SK-N-SH (cell line): ENCODE results near the gene ZNF646. TPM values are rescaled to one million over a fixed set of nuclear protein-coding genes. Genes with fewer than 3 reads are reported as not detected.

Experiments
- CTCF ChIA-PET: fragments of 300-600, 350-600 bp; formaldehyde crosslinking; extraction: SDS; loops from one replicate; lab custom pipeline; 2021; lab: Yijun Ruan, JAX
- POLR2A ChIA-PET: fragments of 350-600 bp; sonication (Branson Sonifier 250); formaldehyde crosslinking; extraction: SDS; loops from one replicate; lab custom pipeline; 2020; ENCODE audit warnings: antibody characterized with exemption, inconsistent platforms; lab: Yijun Ruan, JAX
- DNase-seq: peaks from one replicate; pipeline ENCODE4 v3.0.0; 2012
- H2AFZ ChIP-seq: fragments of 200-600 bp; sonication (generic); 2 replicates; pipeline ENCODE4 v1.8.1; 2016; ENCODE audit warnings: antibody characterized with exemption, mild to moderate bottlenecking, low read depth
- H3F3A ChIP-seq: fragments of 200-600 bp; sonication (generic); replicated peaks from 2 replicates; pipeline ENCODE3; 2016; ENCODE audit warnings: antibody characterized with exemption, mild to moderate bottlenecking; ENCODE audit not compliant: insufficient read depth
- H3K27ac ChIP-seq, 2 experiments: fragments of 200-500 bp in 1 of 2; fragments of 200-600 bp in 1 of 2; sonication (Bioruptor generic) in 1 of 2; sonication (generic), shearing (Covaris generic) in 1 of 2; 2 replicates each; pipeline versions ENCODE4 v1.5.1 to v1.6.1; 2014 to 2016; ENCODE audit warnings: low read depth in 2 of 2, inconsistent platforms in 1 of 2, low read length in 1 of 2, mild to moderate bottlenecking in 1 of 2, mixed read lengths in 1 of 2
- H3K27me3 ChIP-seq: fragments of 200-600 bp; sonication (generic), shearing (Covaris generic); 2 replicates; pipeline ENCODE4 v1.6.1; 2016; ENCODE audit warnings: mixed run types; ENCODE audit not compliant: insufficient read depth
- H3K36me3 ChIP-seq, 2 experiments: fragments of 200-500 bp in 1 of 2; fragments of 200-600 bp in 1 of 2; sonication (Bioruptor generic) in 1 of 2; sonication (generic) in 1 of 2; replicated peaks in 1 of 2; 2 replicates each; pipeline versions ENCODE3 to v1.5.1; 2014 to 2016; ENCODE audit warnings: low read length in 1 of 2, mild to moderate bottlenecking in 1 of 2; ENCODE audit not compliant: insufficient read depth in 2 of 2, control insufficient read depth in 1 of 2
- H3K4me1 ChIP-seq, 2 experiments: fragments of 200-500 bp in 1 of 2; fragments of 200-600 bp in 1 of 2; sonication (Bioruptor generic) in 1 of 2; sonication (generic), shearing (Covaris generic) in 1 of 2; 2 replicates each; pipeline versions ENCODE4 v1.5.1 to v1.6.1; 2014 to 2016; ENCODE audit warnings: low read depth in 1 of 2, low read length in 1 of 2, mixed run types in 1 of 2; ENCODE audit not compliant: insufficient read depth in 2 of 2, control insufficient read depth in 1 of 2
- H3K4me2 ChIP-seq: fragments of 200-600 bp; sonication (generic), shearing (Covaris generic); 2 replicates; pipeline ENCODE4 v1.6.1; 2017; ENCODE audit warnings: mixed run types
- H3K4me3 ChIP-seq, 2 experiments: fragments of 200-500 bp in 1 of 2; fragments of 200-600 bp in 1 of 2; sonication (Bioruptor generic) in 1 of 2; sonication (generic), shearing (Covaris generic) in 1 of 2; 2 replicates each; pipeline versions ENCODE4 v1.5.1 to v1.8.1; 2014 to 2016; ENCODE audit warnings: low read depth in 2 of 2, inconsistent platforms in 1 of 2, low read length in 1 of 2, mild to moderate bottlenecking in 1 of 2, mixed read lengths in 1 of 2, moderate library complexity in 1 of 2
- H3K79me2 ChIP-seq: fragments of 200-600 bp; sonication (generic); 2 replicates; pipeline ENCODE4 v1.8.1; 2017; ENCODE audit warnings: mild to moderate bottlenecking; ENCODE audit not compliant: insufficient read depth
- H3K9ac ChIP-seq: fragments of 200-600 bp; sonication (generic); 2 replicates; pipeline ENCODE4 v1.6.1; 2017; ENCODE audit warnings: mixed run types
- H3K9me2 ChIP-seq: fragments of 200-600 bp; sonication (generic); 2 replicates; pipeline ENCODE4 v1.6.1; 2017; ENCODE audit warnings: mixed run types
- H3K9me3 ChIP-seq: fragments of 200-600 bp; sonication (generic); 2 replicates; pipeline ENCODE4 v1.6.1; 2017; ENCODE audit warnings: mixed run types, mild to moderate bottlenecking, moderate library complexity
- H4K20me1 ChIP-seq: fragments of 200-600 bp; sonication (generic); 2 replicates; pipeline ENCODE4 v1.6.1; 2017; ENCODE audit warnings: mild to moderate bottlenecking, mixed run types; ENCODE audit not compliant: insufficient read depth
- CTCF ChIP-seq: fragments of 200-600 bp; sonication (generic); IDR thresholded peaks from 2 replicates; pipeline ENCODE4 v1.6.1; 2017; ENCODE audit warnings: antibody characterized with exemption, mild to moderate bottlenecking, moderate library complexity
- ELF1 ChIP-seq: IDR thresholded peaks from 2 replicates; pipeline ENCODE4 v1.4.0; 2012
- EP300 ChIP-seq, 2 experiments: IDR thresholded peaks; 2 replicates each; pipeline versions ENCODE4 v1.4.0 to v1.6.1; 2012; ENCODE audit warnings: borderline replicate concordance in 1 of 2, low read depth in 1 of 2, low read length in 1 of 2
- FOSL2 ChIP-seq: IDR thresholded peaks from 2 replicates; pipeline ENCODE4 v1.4.0; 2012; ENCODE audit warnings: low read depth, mild to moderate bottlenecking, moderate library complexity, borderline replicate concordance
- FOXJ3 ChIP-seq: sonication (generic); formaldehyde crosslinking; IDR thresholded peaks from 2 replicates; pipeline ENCODE4 v1.5.1; 2020; ENCODE audit warnings: mild to moderate bottlenecking, missing genetic modification reagents
- FOXM1 ChIP-seq: IDR thresholded peaks from 2 replicates; pipeline ENCODE4 v1.4.0; 2012; ENCODE audit warnings: low read depth, mild to moderate bottlenecking
- GABPA ChIP-seq: IDR thresholded peaks from 2 replicates; pipeline ENCODE4 v1.4.0; 2012; ENCODE audit warnings: low read depth, mild to moderate bottlenecking
- GATA2 ChIP-seq: sonication (generic); formaldehyde crosslinking; IDR thresholded peaks from 2 replicates; pipeline ENCODE4 v1.5.0; 2020; ENCODE audit warnings: mild to moderate bottlenecking, missing genetic modification reagents
- IRF3 ChIP-seq: fragments of 150-350 bp; IDR thresholded peaks from 2 replicates; pipeline ENCODE4 v1.6.1; 2016; ENCODE audit warnings: mild to moderate bottlenecking, low read depth, low read length
- JUND ChIP-seq: IDR thresholded peaks from 2 replicates; pipeline ENCODE4 v1.4.0; 2012
- MEF2A ChIP-seq: IDR thresholded peaks from 2 replicates; pipeline ENCODE4 v1.4.0; 2012; ENCODE audit warnings: low read depth, borderline replicate concordance
- POLR2AphosphoS5 ChIP-seq: IDR thresholded peaks from 2 replicates; pipeline ENCODE4 v1.6.1; 2012; ENCODE audit warnings: low read depth, low read length
- RCOR1 ChIP-seq: fragments of 150-350 bp; IDR thresholded peaks from 2 replicates; pipeline ENCODE4 v1.6.1; 2017; ENCODE audit warnings: antibody characterized with exemption, low read length
- RFX5 ChIP-seq: IDR thresholded peaks from 2 replicates; pipeline ENCODE4 v1.6.1; 2012; ENCODE audit warnings: mild to moderate bottlenecking, improper control_type of control experiment, low read length
- RXRA ChIP-seq: IDR thresholded peaks from 2 replicates; pipeline ENCODE4 v1.4.0; 2012; ENCODE audit warnings: low read depth, mild to moderate bottlenecking, borderline replicate concordance
- SIN3A ChIP-seq: IDR thresholded peaks from 2 replicates; pipeline ENCODE4 v1.6.1; 2012; ENCODE audit warnings: low read depth, mild to moderate bottlenecking, low read length, moderate library complexity, borderline replicate concordance
- SMC3 ChIP-seq: IDR thresholded peaks from 2 replicates; pipeline ENCODE4 v1.6.1; 2012; ENCODE audit warnings: low read depth, low read length, improper control_type of control experiment
- TAF1 ChIP-seq: IDR thresholded peaks from 2 replicates; pipeline ENCODE4 v1.6.1; 2012; ENCODE audit warnings: low read depth, mild to moderate bottlenecking, low read length, moderate library complexity, borderline replicate concordance
- TEAD4 ChIP-seq: IDR thresholded peaks from 2 replicates; pipeline ENCODE4 v1.4.0; 2012; ENCODE audit warnings: mild to moderate bottlenecking, borderline replicate concordance; ENCODE audit not compliant: insufficient read depth
- USF2 ChIP-seq: fragments of 150-350 bp; IDR thresholded peaks from 2 replicates; pipeline ENCODE4 v1.6.1; 2017; ENCODE audit warnings: antibody characterized with exemption, low read length, low read depth, borderline replicate concordance
- YY1 ChIP-seq: IDR thresholded peaks from 2 replicates; pipeline ENCODE4 v1.4.0; 2012; ENCODE audit warnings: low read depth, mild to moderate bottlenecking
- WGBS: methylation state at CpG from one replicate; pipeline ENCODE4 v1.1.6; 2017; ENCODE audit warnings: low lambda C conversion rate; 5-methylcytosine and 5-hydroxymethylcytosine counted together
- polyA plus RNA-seq, 3 experiments: library from polyadenylated mRNA; depleted of rRNA; stranded (reverse); fragments of >200 nt; gene quantifications; 2 replicates each; pipeline ENCODE4 v1.2.3, GENCODE V29; 2012

Gene ZNF646
- polyA plus RNA-seq, 1 of the 3 experiments (the other 2 are of a cell fraction), result 3.4 TPM

GRCh38 chr16:31110106-31111034 is 36.1 kb downstream of the ZNF646 start:
- Histone ChIP-seq H3K4me2 (no peak overlapping the region), H3K27ac (no peak overlapping the region), H2AFZ (no peak overlapping the region), H4K20me1 (no peaks in the 10 kb centered on the region), H3K79me2 (peaks cover 23% of the 10 kb centered on the region), H3F3A (peaks cover 14% of the 10 kb centered on the region), H3K9ac (no peak overlapping the region), H3K4me3 (no peak overlapping the region), H3K4me1 (peaks cover 8 to 25% of the 10 kb centered on the region in 2 experiments; a peak in 2 of 4 replicates), H3K9me3 (no peaks in the 10 kb centered on the region), H3K36me3 (peaks cover 19 to 36% of the 10 kb centered on the region in 2 experiments), H3K27me3 (no peaks in the 10 kb centered on the region), H3K9me2 (no peaks in the 10 kb centered on the region)
- TF ChIP-seq IRF3 (no peak), RCOR1 (no peak), EP300 (IDR thresholded peaks at IDR 0.05; ENCODE audit: borderline replicate concordance in 1 of 2, low read depth in 1 of 2, low read length in 1 of 2) (no peak), ELF1 (no peak), GATA2 (CRISPR knock-in tag) (no peak), TEAD4 (no peak), RXRA (no peak), JUND (no peak)
- ChIA-PET POLR2A (no interaction called here), CTCF (interaction anchor here (1.1 to 1.3 kb wide), 2 partner anchors 24 to 36 kb away, joined by 3 read pairs; no protein-coding TSS in a partner anchor)
- 89% methylated on average over 16 of the region's 26 CpGs for WGBS
- DNase-seq, result no peak

- CTCF ChIA-PET, result interaction anchor here (1.2 to 2.2 kb wide), 3 partner anchors 22 to 31 kb away, joined by 3 to 9 read pairs (median 4); no protein-coding TSS in a partner anchor
- Histone ChIP-seq H3K9me3 (no peaks in the 10 kb centered on the region), H3K9ac (no peak overlapping the region), H3K4me3 (no peak overlapping the region), H3F3A (peaks cover 14% of the 10 kb centered on the region), H3K27ac (no peak overlapping the region), H2AFZ (no peak overlapping the region), H3K27me3 (no peaks in the 10 kb centered on the region), H4K20me1 (no peaks in the 10 kb centered on the region), H3K4me2 (no peak overlapping the region), H3K4me1 (peaks cover 5 to 21% of the 10 kb centered on the region in 2 experiments; a peak in 2 of 4 replicates), H3K79me2 (peaks cover 32% of the 10 kb centered on the region), H3K9me2 (no peaks in the 10 kb centered on the region), H3K36me3 (peaks cover 19 to 36% of the 10 kb centered on the region in 2 experiments)
- 97% methylated on average over 18 of the region's 23 CpGs for WGBS
- TF ChIP-seq RXRA (no peak), YY1 (no peak), SIN3A (no peak), EP300 (IDR thresholded peaks at IDR 0.05; ENCODE audit: borderline replicate concordance in 1 of 2, low read depth in 1 of 2, low read length in 1 of 2) (no peak), SMC3 (no peak), TEAD4 (no peak), POLR2AphosphoS5 (no peak), FOXM1 (no peak), FOSL2 (no peak), MEF2A (no peak), USF2 (no peak), GABPA (no peak), CTCF (no peak), ELF1 (no peak), RFX5 (no peak), FOXJ3 (CRISPR knock-in tag) (no peak), TAF1 (no peak)
- POLR2A ChIA-PET, result no interaction called here
- no peak for DNase-seq
These were observed 37.8 kb downstream of the ZNF646 start for GRCh38 chr16:31111881-31112466.
